GM21723 (cell line): Measurements from ENCODE around the gene TAF4.
"Not testable (repeated sequence)": the region's sequence is repeated elsewhere in the genome, so short reads cannot be mapped to it uniquely, and the experiment has no call there.

Experiments used
- ATAC-seq: cut with Tn5 transposase; IDR thresholded peaks from one replicate; pipeline ENCODE4 v1.9.1; 2021; ENCODE audit warnings: mild to moderate bottlenecking, moderate library complexity; ENCODE audit not compliant: unreplicated experiment

TAF4 gene

DNA sequence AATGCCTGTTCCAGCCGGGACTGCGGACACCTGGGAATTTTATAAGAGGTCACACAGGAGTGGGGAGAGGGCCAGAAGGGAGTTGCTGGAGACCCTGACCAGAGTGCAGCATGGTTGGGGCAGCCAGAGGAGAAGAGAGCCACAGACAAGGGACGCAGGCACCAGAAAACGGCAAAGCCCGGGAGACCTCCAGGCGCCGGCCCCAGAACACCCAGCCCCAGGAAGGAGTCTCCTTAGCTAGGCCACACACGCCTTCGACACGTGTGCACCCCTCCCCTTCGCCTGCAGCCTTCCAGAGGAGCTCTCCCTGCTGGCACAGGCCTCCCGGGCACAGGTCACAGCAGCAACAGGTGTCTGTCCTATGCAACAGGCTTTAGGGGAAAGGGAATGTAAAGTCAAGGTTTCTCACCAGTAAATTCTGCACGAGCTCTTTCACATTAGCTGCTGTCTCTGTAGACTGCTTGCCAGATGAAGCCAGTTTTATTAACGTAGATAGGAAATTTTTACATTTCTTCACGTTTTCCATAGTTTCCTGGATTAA is 57.0 kb downstream of the TAF4 start:
- no peak for ATAC-seq

GRCh38 chr20:62007127-62007647 is 58.5 kb downstream of the TAF4 start:
- no peak for ATAC-seq

GRCh38 chr20:62006482-62006881 is 59.2 kb downstream of the TAF4 start:
- ATAC-seq, result no peak

DNA sequence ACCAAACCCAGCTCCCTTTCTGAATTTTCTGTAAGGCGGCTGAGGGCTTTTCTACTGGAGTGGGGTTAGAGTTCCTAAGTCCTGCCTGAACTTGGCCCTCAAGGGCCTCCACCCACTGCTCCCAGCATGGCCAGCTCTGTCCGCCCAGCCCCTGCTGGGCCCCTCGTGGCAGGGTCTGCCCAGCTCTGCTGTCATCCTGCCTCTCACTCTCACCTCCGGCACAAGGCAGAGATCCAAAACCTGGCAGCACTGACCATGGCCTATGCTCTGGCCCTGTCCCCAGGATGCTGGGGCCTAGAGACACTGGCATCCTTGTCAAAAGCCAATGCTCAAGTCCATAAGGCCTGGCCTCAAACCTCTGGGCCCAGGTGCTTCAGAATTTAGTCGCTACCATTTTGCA is 61.1 kb downstream of the TAF4 start:
- no peak for ATAC-seq

- ATAC-seq, result no peak
Observed at GRCh38 chr20:62003567-62004405, 61.9 kb downstream of the TAF4 start.

GRCh38 chr20:62002882-62003480 is 62.7 kb downstream of the TAF4 start:
- ATAC-seq, result no peak

- no peak for ATAC-seq
Observed at GRCh38 chr20:62001178-62001715, 64.4 kb downstream of the TAF4 start.

DNA sequence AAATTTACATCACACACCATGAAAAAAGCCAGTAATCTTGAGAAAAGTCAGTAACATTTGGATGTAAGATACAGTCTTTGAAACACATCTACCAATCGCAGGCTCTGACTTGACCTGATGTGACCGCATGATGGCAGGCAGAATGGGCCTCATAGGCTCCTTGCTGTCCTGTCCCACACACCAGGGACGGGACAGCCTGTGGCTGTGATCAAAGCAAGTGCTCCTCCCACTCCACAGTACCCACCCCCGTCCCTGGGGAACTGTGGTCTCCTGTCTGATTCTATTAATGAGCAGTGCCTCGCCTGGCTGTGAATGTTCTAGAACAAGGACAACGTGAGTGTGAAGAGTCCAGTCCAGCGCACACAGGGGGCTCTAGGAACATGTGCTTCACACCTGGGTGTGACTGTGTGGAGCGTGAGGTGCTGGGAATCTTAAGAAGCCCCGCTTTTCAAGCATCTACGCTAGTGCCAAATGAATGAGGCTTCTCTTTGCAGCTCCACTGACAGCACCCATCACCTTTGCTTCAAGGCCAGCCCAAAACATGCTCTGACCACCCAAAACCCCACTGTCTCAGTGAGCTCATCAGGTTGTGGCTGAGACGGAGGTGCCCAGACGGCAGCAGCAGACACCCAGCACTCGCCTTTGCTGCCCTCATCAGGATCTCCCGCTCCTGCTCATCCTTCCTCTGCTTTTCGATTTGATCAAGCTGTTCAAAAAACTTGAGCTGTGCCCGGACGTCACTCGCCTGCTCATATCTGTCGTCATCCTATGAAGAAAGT is 67.1 kb downstream of the TAF4 start:
- ATAC-seq, result no peak

- no peak for ATAC-seq
Observed at GRCh38 chr20:61997891-61998290, 67.8 kb downstream of the TAF4 start.

GRCh38 chr20:61997372-61997771 is 68.3 kb downstream of the TAF4 start:
- ATAC-seq, result no peak

GRCh38 chr20:61994546-61994945 is 71.1 kb downstream of the TAF4 start:
- no peak for ATAC-seq

- no peak for ATAC-seq
Observed at GRCh38 chr20:61993058-61993457, 72.6 kb downstream of the TAF4 start.

DNA sequence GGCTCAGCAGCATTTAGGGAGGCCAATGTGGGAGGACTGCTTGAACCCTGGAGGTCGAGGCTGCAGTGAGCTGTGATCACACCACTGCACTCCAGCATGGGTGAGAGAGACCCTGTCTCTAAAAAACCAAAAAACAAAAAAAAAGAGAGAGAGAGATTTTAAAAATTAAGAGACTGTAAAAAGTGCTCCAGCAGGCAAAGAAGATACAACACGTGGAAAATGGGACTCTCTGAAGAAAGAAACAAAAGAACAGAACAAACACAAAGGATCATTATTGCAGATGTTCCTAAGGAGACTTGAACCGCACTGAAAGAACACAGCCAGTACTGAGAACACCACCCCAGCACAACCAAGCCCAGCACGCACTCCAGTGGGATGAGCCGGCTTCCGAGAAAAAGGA is 74.2 kb downstream of the TAF4 start:
- ATAC-seq, result no peak

GRCh38 chr20:61990484-61990883 is 75.2 kb downstream of the TAF4 start:
- no peak for ATAC-seq

DNA sequence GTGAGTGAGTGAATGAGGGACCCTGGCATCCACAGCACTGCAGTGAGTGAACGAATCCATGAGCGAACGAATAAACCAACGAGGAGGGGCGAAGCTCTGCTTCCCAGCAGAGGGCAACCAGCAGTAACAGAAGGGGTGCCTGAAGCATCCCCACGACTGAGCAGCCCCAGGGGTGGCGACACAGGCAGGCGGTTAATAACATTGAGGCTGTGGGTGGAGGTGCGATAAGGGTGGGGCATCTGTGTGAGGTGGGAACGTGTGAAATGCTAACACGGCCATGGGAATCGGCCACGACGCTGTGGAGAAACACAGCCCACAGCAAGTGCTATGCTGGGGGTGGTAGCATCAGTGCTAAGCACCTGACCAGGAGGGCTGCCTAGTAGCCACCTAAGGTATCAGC is 75.9 kb downstream of the TAF4 start:
- ATAC-seq, result no peak

DNA sequence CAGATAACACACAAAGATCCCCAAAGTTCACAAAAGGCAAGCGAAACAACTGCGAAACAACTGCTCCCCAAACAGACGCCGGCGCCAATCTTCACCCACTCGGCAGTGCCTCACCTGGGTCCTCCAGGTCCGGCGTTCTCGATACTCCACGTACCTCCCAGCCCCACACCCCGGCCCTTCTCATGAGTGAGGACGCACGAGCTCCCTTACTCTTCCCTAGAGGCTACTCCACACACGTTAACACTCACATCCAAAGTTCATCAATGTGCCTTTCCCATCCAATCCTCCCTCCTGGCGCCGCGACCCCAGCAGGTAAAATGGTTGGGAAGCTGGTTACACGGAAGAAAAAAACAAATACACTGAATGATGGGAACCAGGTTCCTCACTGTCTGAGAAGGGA is 77.0 kb downstream of the TAF4 start:
- ATAC-seq, result no peak

DNA sequence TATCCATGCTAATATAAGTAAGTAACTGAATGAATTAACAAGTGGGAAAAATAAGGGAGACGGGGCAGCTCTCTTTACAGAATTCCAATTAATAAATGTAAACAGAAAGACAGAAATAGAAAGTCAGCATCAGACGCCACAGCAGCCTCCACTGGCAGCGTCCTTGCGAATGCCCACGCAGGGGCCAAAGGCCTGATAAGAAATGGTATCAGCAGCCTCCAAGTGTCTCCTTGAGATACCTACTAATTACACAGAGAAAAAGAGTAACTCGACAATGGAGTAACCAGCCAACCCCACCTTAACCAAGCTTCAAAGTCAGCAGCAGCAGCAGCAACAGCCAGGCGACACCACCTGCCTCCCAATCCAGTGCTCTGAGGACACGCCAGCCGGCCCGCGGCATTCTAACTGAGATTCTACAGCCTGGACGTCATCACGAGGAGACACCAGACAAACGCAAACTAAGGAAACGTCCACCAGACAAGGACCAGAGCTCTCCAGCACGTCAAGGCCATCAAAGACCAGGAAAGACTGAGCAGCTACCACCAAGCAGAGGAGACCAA is 78.8 kb downstream of the TAF4 start:
- ATAC-seq, result no peak

DNA sequence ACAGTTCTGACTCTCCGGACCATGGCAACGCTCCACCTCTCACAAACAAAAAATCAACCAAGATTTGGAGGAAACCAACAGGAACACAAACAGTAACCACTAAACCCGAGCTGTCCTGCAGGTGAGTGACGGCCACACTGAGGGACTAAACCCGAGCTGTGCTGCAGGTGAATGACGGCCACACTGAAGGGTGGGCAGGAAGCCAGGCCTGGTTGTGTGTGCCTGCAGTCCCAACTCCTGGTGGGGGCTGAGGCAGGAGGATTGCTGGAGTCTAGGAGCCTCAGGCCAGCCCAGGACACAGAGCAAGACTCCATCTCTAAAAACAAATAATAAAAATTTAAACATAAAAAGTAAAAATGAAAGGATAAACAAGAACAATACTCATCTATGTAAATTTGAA is 80.6 kb downstream of the TAF4 start:
- ATAC-seq, result no peak

DNA sequence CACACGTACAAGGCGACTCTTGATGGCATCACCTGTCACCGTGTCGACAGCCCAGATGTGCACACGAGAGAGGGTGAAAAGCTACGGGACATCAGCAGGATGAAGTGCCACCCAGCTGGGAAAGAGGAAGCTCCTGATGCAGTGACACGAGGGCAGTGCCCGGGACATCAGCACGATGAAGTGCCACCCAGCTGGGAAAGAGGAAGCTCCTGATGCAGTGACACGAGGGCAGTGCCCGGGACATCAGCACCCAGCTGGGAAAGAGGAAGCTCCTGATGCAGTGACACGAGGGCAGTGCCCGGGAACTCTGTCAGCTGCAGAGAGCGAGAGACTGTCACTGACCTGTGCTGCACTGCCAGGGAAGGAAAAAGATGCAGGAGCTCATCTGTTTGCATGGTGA is 81.2 kb downstream of the TAF4 start:
- ATAC-seq, result not testable (repeated sequence)

- no peak for ATAC-seq
Observed at GRCh38 chr20:61983965-61984364, 81.7 kb downstream of the TAF4 start.

GRCh38 chr20:61982951-61983315 is 82.7 kb downstream of the TAF4 start:
- ATAC-seq, result no peak
